Measurements from ENCODE around the gene EXOC2.

The EXOC2 gene

GRCh38 chr6:470051-470900 is 222.7 kb downstream of the EXOC2 start:
- DNase-seq (ENCODE audit: low spot score): no peak

- no peak for DNase-seq (ENCODE audit: low spot score)
Measured at GRCh38 chr6:467671-468082, 225.3 kb downstream of the EXOC2 start.

GRCh38 chr6:467111-467510 is 225.8 kb downstream of the EXOC2 start:
- no peak for DNase-seq (ENCODE audit: low spot score)

- no peak for DNase-seq (ENCODE audit: low spot score)
Measured at GRCh38 chr6:466564-466963, 226.4 kb downstream of the EXOC2 start.

GRCh38 chr6:465531-466348 is 227.2 kb downstream of the EXOC2 start:
- DNase-seq (ENCODE audit: low spot score): no peak

GRCh38 chr6:456887-457286 is 236.1 kb downstream of the EXOC2 start:
- no peak for DNase-seq (ENCODE audit: low spot score)

- no peak for DNase-seq (ENCODE audit: low spot score)
Measured at GRCh38 chr6:456358-456867, 236.5 kb downstream of the EXOC2 start.

- DNase-seq (ENCODE audit: low spot score): no peak
Measured at GRCh38 chr6:455835-456234, 237.1 kb downstream of the EXOC2 start.

GRCh38 chr6:455006-455585 is 237.8 kb downstream of the EXOC2 start:
- DNase-seq (ENCODE audit: low spot score): no peak

GRCh38 chr6:454148-454991 is 238.6 kb downstream of the EXOC2 start:
- DNase-seq (ENCODE audit: low spot score): no peak

- DNase-seq (ENCODE audit: low spot score): no peak
Measured at GRCh38 chr6:453152-453551, 239.8 kb downstream of the EXOC2 start.

GRCh38 chr6:452301-453067 is 240.5 kb downstream of the EXOC2 start:
- no peak for DNase-seq (ENCODE audit: low spot score)

- no peak for DNase-seq (ENCODE audit: low spot score)
Measured at GRCh38 chr6:451847-452246, 241.1 kb downstream of the EXOC2 start.

GRCh38 chr6:451336-451735 is 241.6 kb downstream of the EXOC2 start:
- no peak for DNase-seq (ENCODE audit: low spot score)

- no peak for DNase-seq (ENCODE audit: low spot score)
Measured at GRCh38 chr6:449486-450419, 243.2 kb downstream of the EXOC2 start.

- DNase-seq (ENCODE audit: low spot score): no peak
Measured at GRCh38 chr6:449057-449430, 243.9 kb downstream of the EXOC2 start.

GRCh38 chr6:448296-449056 is 244.5 kb downstream of the EXOC2 start:
- DNase-seq (ENCODE audit: low spot score): no peak

- DNase-seq (ENCODE audit: low spot score): no peak
Measured at GRCh38 chr6:447381-448165, 245.4 kb downstream of the EXOC2 start.
